Astrocyte (in vitro differentiated cells and primary cell): ENCODE results near the gene APH1B. TPM values are rescaled to one million over a fixed set of nuclear protein-coding genes. Genes with fewer than 3 reads are reported as not detected.

Experiments
- DNase-seq: peaks from one replicate; pipeline ENCODE4 v3.0.0-alpha.2; 2010; ENCODE audit warnings: low read depth
- FAIRE-seq: peaks from 2 replicates; lab custom pipeline; 2011; peaks lifted over from hg19 to GRCh38; lab: Jason Lieb, UNC
- H2AFZ ChIP-seq: 2 replicates; pipeline ENCODE4 v1.6.0; 2012; ENCODE audit warnings: low read depth, low read length, inconsistent platforms
- H3K27ac ChIP-seq: 2 replicates; pipeline ENCODE4 v1.5.1; 2011; ENCODE audit warnings: low read depth, low read length, inconsistent platforms
- H3K27me3 ChIP-seq: 2 replicates; pipeline ENCODE4 v1.6.0; 2011; ENCODE audit warnings: low read length, inconsistent platforms; ENCODE audit not compliant: insufficient read depth
- H3K36me3 ChIP-seq: 2 replicates; pipeline ENCODE4 v1.5.1; 2011; ENCODE audit warnings: low read length, inconsistent platforms; ENCODE audit not compliant: insufficient read depth
- H3K4me1 ChIP-seq: 2 replicates; pipeline ENCODE4 v1.5.1; 2011; ENCODE audit warnings: low read length, inconsistent platforms; ENCODE audit not compliant: insufficient read depth
- H3K4me2 ChIP-seq: 2 replicates; pipeline ENCODE4 v1.6.0; 2012; ENCODE audit warnings: low read length, inconsistent platforms
- H3K4me3 ChIP-seq: 2 replicates; pipeline ENCODE4 v1.5.1; 2011; ENCODE audit warnings: low read depth, mild to moderate bottlenecking, low read length, inconsistent platforms; ENCODE audit not compliant: insufficient read depth
- H3K79me2 ChIP-seq: 2 replicates; pipeline ENCODE4 v1.6.0; 2012; ENCODE audit warnings: mild to moderate bottlenecking, low read length, inconsistent platforms; ENCODE audit not compliant: insufficient read depth
- H3K9ac ChIP-seq: 2 replicates; pipeline ENCODE4 v1.6.0; 2012; ENCODE audit warnings: mild to moderate bottlenecking, low read length, inconsistent platforms
- H3K9me3 ChIP-seq: 2 replicates; pipeline ENCODE4 v1.5.1; 2012; ENCODE audit warnings: low read depth, mild to moderate bottlenecking, low read length, inconsistent platforms; ENCODE audit not compliant: insufficient read depth
- H4K20me1 ChIP-seq: 2 replicates; pipeline ENCODE4 v1.6.0; 2012; ENCODE audit warnings: low read length, inconsistent platforms; ENCODE audit not compliant: insufficient read depth
- H3K27ac Mint-ChIP-seq: one replicate; pipeline ENCODE4 v1.8.0; 2021; ENCODE audit warnings: mild to moderate bottlenecking, mixed read lengths; ENCODE audit not compliant: unreplicated experiment
- H3K27me3 Mint-ChIP-seq: one replicate; pipeline ENCODE4 v1.8.0; 2021; ENCODE audit warnings: low read depth, mixed read lengths; ENCODE audit not compliant: unreplicated experiment
- H3K36me3 Mint-ChIP-seq: one replicate; pipeline ENCODE4 v1.8.0; 2021; ENCODE audit warnings: low read depth, mixed read lengths; ENCODE audit not compliant: unreplicated experiment
- H3K4me1 Mint-ChIP-seq: one replicate; pipeline ENCODE4 v1.8.0; 2021; ENCODE audit warnings: low read depth, mixed read lengths; ENCODE audit not compliant: unreplicated experiment
- H3K4me3 Mint-ChIP-seq: one replicate; pipeline ENCODE4 v1.8.0; 2021; ENCODE audit warnings: mild to moderate bottlenecking, moderate library complexity, mixed read lengths; ENCODE audit not compliant: unreplicated experiment
- H3K9me3 Mint-ChIP-seq: one replicate; pipeline ENCODE4 v1.8.0; 2021; ENCODE audit warnings: mild to moderate bottlenecking, mixed read lengths; ENCODE audit not compliant: unreplicated experiment
- EZH2 ChIP-seq: IDR thresholded peaks from 2 replicates; pipeline ENCODE4 v1.6.1; 2012; ENCODE audit warnings: mild to moderate bottlenecking, low read length, inconsistent platforms; ENCODE audit not compliant: insufficient read depth
- total RNA-seq: library from RNA; stranded (reverse); gene quantifications from 2 replicates; pipeline ENCODE4 v1.2.1, GENCODE V29; 2021
- TF ChIP-seq, protein P1 (sequence below): IDR thresholded peaks from 2 replicates; pipeline ENCODE4 v1.5.1; 2011; ENCODE audit warnings: low read depth, mild to moderate bottlenecking, inconsistent platforms, low read length, moderate library complexity; ENCODE audit not compliant: insufficient read depth

The APH1B gene
- total RNA-seq, 1 donor from 2014 or later: 18.2 TPM

DNA sequence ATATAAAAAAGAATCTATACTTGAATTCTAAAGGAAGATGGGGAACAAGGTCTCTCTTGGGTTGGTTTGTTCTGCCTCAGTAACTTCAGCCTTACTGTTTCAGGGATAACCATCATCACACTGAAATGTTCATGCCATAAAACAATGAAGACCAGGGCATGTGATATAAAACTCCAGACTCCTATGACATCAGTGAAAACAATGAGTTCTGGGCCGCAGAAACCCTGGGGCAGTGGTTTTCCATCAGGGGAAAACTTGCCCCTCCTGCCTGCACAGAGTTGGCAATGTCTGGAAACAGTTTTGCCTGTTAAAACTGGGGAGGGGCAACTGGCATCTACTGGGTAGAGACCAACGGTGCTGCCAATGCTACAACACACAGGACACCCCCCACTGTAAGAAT lies 57.4 kb downstream of the APH1B start:
- H2AFZ ChIP-seq: no peak overlapping the region
- Mint-ChIP-seq H3K27me3 (peaks cover 35% of the 10 kb centered on the region), H3K4me3 (no peak overlapping the region), H3K27ac (no peak overlapping the region), H3K9me3 (peaks cover 2% of the 10 kb centered on the region), H3K36me3 (no peaks in the 10 kb centered on the region), H3K4me1 (peaks cover 14% of the 10 kb centered on the region)
- H3K4me1 ChIP-seq: peaks cover 30% of the 10 kb centered on the region
- H3K27me3 ChIP-seq: no peaks in the 10 kb centered on the region
- no peak for FAIRE-seq
- H3K36me3 ChIP-seq: no peaks in the 10 kb centered on the region
- H3K4me2 ChIP-seq: no peak overlapping the region
- H3K9ac ChIP-seq: no peak overlapping the region
- H3K79me2 ChIP-seq: no peaks in the 10 kb centered on the region
- H3K27ac ChIP-seq: no peak overlapping the region
- TF ChIP-seq, protein P1, sequence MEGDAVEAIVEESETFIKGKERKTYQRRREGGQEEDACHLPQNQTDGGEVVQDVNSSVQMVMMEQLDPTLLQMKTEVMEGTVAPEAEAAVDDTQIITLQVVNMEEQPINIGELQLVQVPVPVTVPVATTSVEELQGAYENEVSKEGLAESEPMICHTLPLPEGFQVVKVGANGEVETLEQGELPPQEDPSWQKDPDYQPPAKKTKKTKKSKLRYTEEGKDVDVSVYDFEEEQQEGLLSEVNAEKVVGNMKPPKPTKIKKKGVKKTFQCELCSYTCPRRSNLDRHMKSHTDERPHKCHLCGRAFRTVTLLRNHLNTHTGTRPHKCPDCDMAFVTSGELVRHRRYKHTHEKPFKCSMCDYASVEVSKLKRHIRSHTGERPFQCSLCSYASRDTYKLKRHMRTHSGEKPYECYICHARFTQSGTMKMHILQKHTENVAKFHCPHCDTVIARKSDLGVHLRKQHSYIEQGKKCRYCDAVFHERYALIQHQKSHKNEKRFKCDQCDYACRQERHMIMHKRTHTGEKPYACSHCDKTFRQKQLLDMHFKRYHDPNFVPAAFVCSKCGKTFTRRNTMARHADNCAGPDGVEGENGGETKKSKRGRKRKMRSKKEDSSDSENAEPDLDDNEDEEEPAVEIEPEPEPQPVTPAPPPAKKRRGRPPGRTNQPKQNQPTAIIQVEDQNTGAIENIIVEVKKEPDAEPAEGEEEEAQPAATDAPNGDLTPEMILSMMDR: no peak
- no peak for TF ChIP-seq EZH2
- no peak overlapping the region for H3K4me3 ChIP-seq
- no peaks in the 10 kb centered on the region for H3K9me3 ChIP-seq
- no peaks in the 10 kb centered on the region for H4K20me1 ChIP-seq
- no peak for DNase-seq

DNA sequence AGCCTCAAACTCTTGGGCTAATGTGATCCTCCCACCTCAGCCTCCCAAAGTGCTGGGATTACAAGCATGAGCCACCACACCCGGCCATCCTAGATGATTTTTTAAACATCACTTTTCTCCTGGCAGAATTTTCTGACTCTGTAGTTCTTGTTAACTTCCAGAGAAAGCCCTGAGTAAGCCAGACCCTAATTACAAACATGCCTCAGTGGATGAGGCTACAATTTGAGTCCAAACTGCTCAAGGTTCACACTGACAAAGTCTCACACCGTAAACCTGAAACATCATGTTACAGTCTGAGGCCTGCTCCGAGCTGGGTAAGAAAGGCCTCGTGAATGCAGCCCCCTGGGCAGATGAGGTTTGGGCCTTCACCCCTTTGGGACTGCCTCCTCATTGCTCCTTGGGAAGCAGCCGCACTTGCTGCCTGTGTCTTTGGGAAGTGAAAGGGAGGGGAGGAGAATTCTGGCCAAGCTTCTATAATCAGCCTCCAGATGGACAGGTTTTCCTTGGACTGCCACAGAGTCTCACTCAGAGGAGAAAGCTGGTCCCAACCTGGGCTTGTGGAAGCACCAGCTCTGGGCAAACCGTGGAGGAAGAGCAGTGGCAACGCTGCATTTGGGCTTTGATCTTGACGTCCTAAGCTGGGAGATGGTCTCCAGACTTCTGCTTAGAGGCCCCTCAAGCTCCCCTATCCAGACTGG lies 58.3 kb downstream of the APH1B start:
- Mint-ChIP-seq H3K9me3 (peaks cover 2% of the 10 kb centered on the region), H3K4me1 (peaks cover 14% of the 10 kb centered on the region), H3K27me3 (peaks cover 43% of the 10 kb centered on the region), H3K36me3 (no peaks in the 10 kb centered on the region), H3K27ac (no peak overlapping the region), H3K4me3 (no peak overlapping the region)
- no peak overlapping the region for H3K4me3 ChIP-seq
- no peak for TF ChIP-seq EZH2
- TF ChIP-seq, protein P1: no peak
- H4K20me1 ChIP-seq: no peaks in the 10 kb centered on the region
- H3K27ac ChIP-seq: no peak overlapping the region
- H3K4me2 ChIP-seq: no peak overlapping the region
- H2AFZ ChIP-seq: no peak overlapping the region
- DNase-seq: no peak
- FAIRE-seq: no peak
- H3K36me3 ChIP-seq: no peaks in the 10 kb centered on the region
- no peaks in the 10 kb centered on the region for H3K9me3 ChIP-seq
- no peak overlapping the region for H3K9ac ChIP-seq
- H3K79me2 ChIP-seq: no peaks in the 10 kb centered on the region
- peaks cover 30% of the 10 kb centered on the region for H3K4me1 ChIP-seq
- H3K27me3 ChIP-seq: no peaks in the 10 kb centered on the region

DNA sequence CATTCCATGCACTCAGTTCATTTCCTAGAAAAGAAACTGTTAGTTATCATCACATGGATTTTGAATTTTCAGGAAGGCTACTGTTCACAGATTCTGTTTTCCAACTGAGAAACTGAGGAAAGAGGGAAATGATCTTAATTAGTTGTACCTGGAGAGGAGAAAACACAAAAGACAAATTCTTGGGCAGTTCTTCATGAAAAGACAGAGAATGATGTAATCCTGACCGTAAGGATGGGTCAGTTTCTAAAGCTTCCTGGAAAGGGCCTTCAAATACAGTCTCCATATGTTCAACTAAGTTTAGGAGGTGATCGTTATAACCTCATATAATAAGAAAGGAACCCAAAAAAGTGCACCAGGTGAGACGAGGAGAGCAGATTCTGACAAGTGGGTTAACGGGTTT lies 59.6 kb downstream of the APH1B start:
- Histone ChIP-seq H3K9ac (no peak overlapping the region), H3K27me3 (no peaks in the 10 kb centered on the region), H2AFZ (no peak overlapping the region), H3K9me3 (no peaks in the 10 kb centered on the region), H3K36me3 (no peaks in the 10 kb centered on the region), H3K4me1 (peaks cover 21% of the 10 kb centered on the region), H3K4me2 (no peak overlapping the region), H4K20me1 (no peaks in the 10 kb centered on the region), H3K4me3 (no peak overlapping the region), H3K27ac (no peak overlapping the region), H3K79me2 (no peaks in the 10 kb centered on the region)
- Mint-ChIP-seq H3K9me3 (peaks cover 2% of the 10 kb centered on the region), H3K27ac (no peak overlapping the region), H3K27me3 (peaks cover 42% of the 10 kb centered on the region), H3K4me3 (no peak overlapping the region), H3K4me1 (peaks cover 12% of the 10 kb centered on the region), H3K36me3 (no peaks in the 10 kb centered on the region)
- FAIRE-seq (no peak), DNase-seq (no peak)
- TF ChIP-seq, protein P1: no peak
- TF ChIP-seq EZH2: no peak
